K562 (cell line): Measurements from ENCODE around the gene ANKRD65. TPM values are rescaled to one million over a fixed set of nuclear protein-coding genes. Genes with fewer than 3 reads are reported as not detected.

Experiments used
- CBFA2T3 ChIP-seq: fragments of 450-650 bp; IDR thresholded peaks from 2 replicates; pipeline ENCODE4 v1.6.1; 2017
- ESRRB ChIP-seq: fragments of 250-450 bp; sonication (Bioruptor Pico); IDR thresholded peaks from 2 replicates; pipeline ENCODE4 v1.5.0; 2020; ENCODE audit warnings: mild to moderate bottlenecking, moderate library complexity, borderline replicate concordance
- IFI16 ChIP-seq: fragments of 250-450 bp; sonication (Bioruptor Pico); IDR thresholded peaks from 2 replicates; pipeline ENCODE4 v2.1.2; 2022; ENCODE audit warnings: mild to moderate bottlenecking, inconsistent platforms
- MNT ChIP-seq, 2 experiments: fragments of 450-650 bp; conservative IDR thresholded peaks; 2 replicates each; pipeline ENCODE4 v1.6.1; 2017; ENCODE audit warnings: mild to moderate bottlenecking in 2 of 2, moderate library complexity in 2 of 2
- POLR2G ChIP-seq: fragments of 200-400 bp; formaldehyde crosslinking; IDR thresholded peaks from 2 replicates; pipeline ENCODE4 v1.6.1; 2017; ENCODE audit warnings: low read depth, mild to moderate bottlenecking, antibody characterized with exemption, low read length, moderate library complexity
- RBM14 ChIP-seq: fragments of 200-400 bp; formaldehyde crosslinking; IDR thresholded peaks from 2 replicates; pipeline ENCODE4 v1.6.1; 2018; ENCODE audit warnings: low read depth, mild to moderate bottlenecking, low read length, moderate library complexity, borderline replicate concordance; ENCODE audit not compliant: insufficient read depth
- RERE ChIP-seq: sonication (generic); formaldehyde crosslinking; IDR thresholded peaks from 2 replicates; pipeline ENCODE4 v1.8.0; 2023; ENCODE audit warnings: missing genetic modification reagents, mild to moderate bottlenecking, borderline replicate concordance
- SETDB1 ChIP-seq: IDR thresholded peaks from one replicate; pipeline ENCODE4 v1.6.1; 2012; ENCODE audit warnings: low read length, control low read depth, inconsistent platforms
- SIN3A ChIP-seq, 2 experiments: fragments of 150-350 bp in 1 of 2; IDR thresholded peaks; 2 replicates each; pipeline ENCODE4 v1.6.1; 2011 to 2016; ENCODE audit warnings: borderline replicate concordance in 2 of 2, low read depth in 2 of 2, low read length in 2 of 2, mild to moderate bottlenecking in 2 of 2, moderate library complexity in 2 of 2; ENCODE audit not compliant: control insufficient read depth in 1 of 2
- SMAD1 ChIP-seq: fragments of 150-350 bp; IDR thresholded peaks from 2 replicates; pipeline ENCODE4 v1.6.1; 2014; ENCODE audit warnings: low read length, low read depth; ENCODE audit not compliant: partially characterized antibody
- SMAD4 ChIP-seq: fragments of 250-450 bp; sonication (Bioruptor Pico); conservative IDR thresholded peaks from 2 replicates; pipeline ENCODE4 v1.8.0; 2021; ENCODE audit warnings: inconsistent platforms, mild to moderate bottlenecking, moderate library complexity
- TAF9B ChIP-seq: fragments of 450-650 bp; IDR thresholded peaks from 2 replicates; pipeline ENCODE4 v1.6.1; 2018; ENCODE audit warnings: mild to moderate bottlenecking; ENCODE audit not compliant: partially characterized antibody
- ZBTB33 ChIP-seq: sonication (generic); formaldehyde crosslinking; IDR thresholded peaks from 2 replicates; pipeline ENCODE4 v1.8.1; 2023; ENCODE audit warnings: mild to moderate bottlenecking, missing genetic modification reagents
- ZNF395 ChIP-seq: fragments of 200-800 bp; sonication (Bioruptor generic); IDR thresholded peaks from 2 replicates; pipeline ENCODE4 v1.6.1; 2017; ENCODE audit warnings: missing genetic modification characterization, missing compliant biosample characterization
- polyA plus RNA-seq, 8 experiments: library from polyadenylated mRNA; depleted of rRNA in 4 of 8; stranded (reverse) in 5 of 8; unstranded in 3 of 8; fragments of >200 nt; fragmentation: Nextera tagmentation in 2 of 8; fragmentation: Illumina TruSeq in 1 of 8; extraction: Ambion mirVana in 2 of 8; extraction: Trizol in 1 of 8; gene quantifications; 2 replicates each; pipeline versions ENCODE4 v1.2.1 to v1.2.3, GENCODE V29; 2011 to 2014; ENCODE audit warnings: inconsistent platforms in 1 of 8, missing spikeins in 1 of 8
- total RNA-seq, 7 experiments: library from RNA; depleted of rRNA in 6 of 7; stranded (reverse); fragments of >200 nt in 6 of 7; fragmentation: Illumina TruSeq in 2 of 7; extraction: Trizol in 2 of 7; gene quantifications; 2 replicates each; pipeline versions ENCODE4 v1.2.1 to v1.2.3, GENCODE V29; 2011 to 2021; ENCODE audit warnings: low replicate concordance in 1 of 7

Gene ANKRD65
- total and polyA plus RNA-seq, 9 of the 15 experiments (the other 6 are each of a cell fraction or from before 2014, with no cell fraction given), result not detected

GRCh38 chr1:1399187-1399871 is 21.7 kb downstream of the ANKRD65 start, which contains the start of gene CCNL2 (continued):
- TF ChIP-seq RBM14 (peak; percentile 74; the same call in 1 of the 2 replicates), RERE (CRISPR knock-in tag) (no peak), ESRRB (CRISPR knock-in tag) (no peak), ZNF395 (CRISPR knock-in tag) (peak; percentile 82), SMAD1 (no peak), SETDB1 (no peak), ZBTB33 (CRISPR knock-in tag) (peak; percentile 83), CBFA2T3 (0 out of 2 replicates have a peak, but pooled peaks have one; percentile 6), SIN3A (IDR thresholded peaks at IDR 0.05; ENCODE audit: borderline replicate concordance in 2 of 2, control insufficient read depth in 1 of 2, low read depth in 2 of 2, low read length in 2 of 2) (peak; percentile 93 to 98), POLR2G (peak; percentile 96), MNT (conservative IDR thresholded peaks at IDR 0.05) (peak; percentile 91 to 97), TAF9B (peak; percentile 73), IFI16 (CRISPR knock-in tag) (no peak), SMAD4 (peak; percentile 71)
